ENCODE data around the gene DGKH.
"Not testable (repeated sequence)": the region's sequence is repeated elsewhere in the genome, so short reads cannot be mapped to it uniquely, and the experiment has no call there.

Gene DGKH

GRCh38 chr13:42108217-42108616, 59.8 kb downstream of the DGKH start:
- in situ Hi-C loops (cut with MboI; ENCODE audit: low sequenced_read_pairs) = loop anchor here (10.0 kb wide), 1 partner anchor 443 kb away; no protein-coding TSS in a partner anchor

GRCh38 chr13:42109957-42110356, 61.5 kb downstream of the DGKH start:
- in situ Hi-C loops (cut with MboI; ENCODE audit: low sequenced_read_pairs) = loop anchor here (10.0 kb wide), 1 partner anchor 445 kb away; no protein-coding TSS in a partner anchor

DNA sequence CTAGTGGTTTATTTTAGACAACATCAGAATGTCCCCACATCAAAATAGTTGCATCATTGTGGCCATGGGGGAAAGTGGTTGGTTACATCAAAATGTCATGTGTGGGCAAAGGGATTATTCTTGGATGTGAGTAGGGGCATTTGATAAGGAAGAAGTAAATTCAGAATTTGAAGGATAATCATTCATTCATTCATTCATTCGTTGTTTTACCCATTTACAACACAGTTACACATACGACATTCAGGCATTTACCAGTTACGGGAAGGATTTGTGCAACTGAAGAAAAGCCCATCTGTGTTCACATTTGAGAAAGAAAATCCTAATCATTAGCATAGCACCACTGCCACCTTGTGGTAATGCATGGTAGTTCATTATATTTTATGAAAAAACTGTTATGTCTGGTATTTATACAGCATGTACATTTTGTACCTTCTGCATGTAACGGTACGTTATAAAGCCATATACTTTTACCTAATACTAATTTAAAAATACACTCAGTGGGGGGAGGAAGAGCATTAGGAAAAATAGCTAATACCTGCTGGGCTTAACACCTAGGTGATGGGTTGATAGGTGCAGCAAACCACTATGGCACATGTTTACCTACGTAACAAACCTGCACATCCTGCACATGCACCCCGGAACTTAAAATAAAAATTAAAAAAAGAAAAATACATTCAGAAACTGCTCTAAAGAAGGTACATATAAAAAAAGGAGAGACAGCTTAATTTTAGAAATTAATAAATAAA, 62.1 kb downstream of the DGKH start:
- in situ Hi-C loops (cut with MboI; ENCODE audit: low sequenced_read_pairs) = no loop called here

- in situ Hi-C loops (cut with MboI; ENCODE audit: low sequenced_read_pairs) = no loop called here
Observed at GRCh38 chr13:42112864-42113263, 64.4 kb downstream of the DGKH start.

- in situ Hi-C loops (cut with MboI; ENCODE audit: low sequenced_read_pairs) = no loop called here
Observed at GRCh38 chr13:42113478-42113877, 65.0 kb downstream of the DGKH start.

GRCh38 chr13:42114278-42114677, 65.8 kb downstream of the DGKH start:
- in situ Hi-C loops (cut with MboI; ENCODE audit: low sequenced_read_pairs) = no loop called here

GRCh38 chr13:42114912-42115311, 66.5 kb downstream of the DGKH start:
- in situ Hi-C loops (cut with MboI; ENCODE audit: low sequenced_read_pairs) = no loop called here

DNA sequence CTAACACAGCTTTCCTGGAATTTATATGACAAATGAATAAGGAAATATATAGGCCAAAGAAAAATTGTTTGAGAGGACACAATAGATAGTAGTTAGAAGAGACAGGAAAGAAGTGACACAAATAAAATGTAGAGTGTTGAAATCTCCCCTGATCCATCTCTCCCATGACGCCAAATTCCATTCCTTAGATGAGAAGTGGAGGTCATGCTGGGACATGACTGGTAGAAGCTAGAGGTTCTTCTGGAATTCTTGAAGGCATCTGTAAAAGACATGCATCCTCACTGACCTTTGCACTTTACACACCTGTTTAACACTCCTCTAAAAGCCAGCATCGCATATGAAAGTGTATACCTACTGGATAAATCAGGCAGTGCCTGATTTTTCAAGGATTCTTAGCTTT, 67.8 kb downstream of the DGKH start:
- in situ Hi-C loops (cut with MboI; ENCODE audit: low sequenced_read_pairs) = no loop called here

- in situ Hi-C loops (cut with MboI; ENCODE audit: low sequenced_read_pairs) = no loop called here
Observed at GRCh38 chr13:42119041-42119440, 70.6 kb downstream of the DGKH start.

DNA sequence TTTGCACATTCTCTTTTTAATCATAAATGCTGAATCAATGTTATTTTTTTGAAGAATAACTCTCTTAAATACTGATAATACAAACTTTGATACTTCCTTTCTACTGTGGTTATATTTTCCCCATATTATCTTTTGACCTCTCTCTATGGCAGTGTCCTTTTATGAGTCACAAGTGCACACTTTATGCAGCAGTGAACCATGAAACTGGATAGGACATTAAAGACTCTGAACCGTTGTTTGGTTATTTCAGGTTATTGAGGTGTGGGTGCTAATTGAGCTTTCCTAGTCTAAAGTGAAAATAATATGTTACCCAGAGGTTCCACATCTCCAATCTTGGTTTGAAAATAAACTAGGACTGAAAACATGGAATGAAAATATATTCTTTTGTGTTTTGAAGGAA, 71.4 kb downstream of the DGKH start:
- in situ Hi-C loops (cut with MboI; ENCODE audit: low sequenced_read_pairs) = no loop called here

DNA sequence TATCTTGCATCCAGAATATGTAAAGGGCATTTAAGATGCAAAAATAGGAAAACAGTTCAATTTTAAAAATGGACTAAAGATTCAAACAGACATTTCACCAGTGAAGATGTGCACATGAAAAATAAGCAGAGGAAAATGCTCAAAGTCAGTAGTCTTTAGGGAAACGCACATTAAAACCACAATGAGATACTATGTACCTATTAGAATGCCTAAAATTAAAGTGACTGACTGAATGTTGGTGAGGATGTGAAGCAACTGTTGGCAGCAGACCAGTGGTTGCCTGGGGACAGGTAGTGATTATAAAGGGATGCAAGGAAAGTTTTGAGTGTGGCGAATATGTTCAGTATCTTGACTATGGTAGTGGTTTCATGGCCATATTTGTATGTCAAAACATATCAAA, 75.2 kb downstream of the DGKH start:
- in situ Hi-C loops (cut with MboI; ENCODE audit: low sequenced_read_pairs) = no loop called here

DNA sequence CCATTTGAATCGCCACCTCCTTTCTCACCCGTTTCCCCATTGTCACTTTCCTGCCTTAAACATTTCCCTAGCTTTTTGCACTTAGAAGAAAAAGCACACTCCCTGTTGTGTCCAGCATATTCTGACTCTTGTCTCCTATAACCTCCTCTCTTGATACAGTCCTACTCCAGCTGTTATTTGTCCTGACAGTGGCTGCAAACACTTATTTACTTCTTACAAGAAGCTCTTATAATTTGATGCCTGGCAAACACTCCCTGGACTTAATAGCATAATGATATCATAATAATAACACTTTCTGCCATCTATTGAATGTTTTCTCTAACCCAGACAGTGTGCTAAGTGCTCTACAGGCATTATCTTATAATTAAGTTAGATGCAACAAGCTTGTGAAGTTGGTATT, 76.6 kb downstream of the DGKH start:
- in situ Hi-C loops (cut with MboI; ENCODE audit: low sequenced_read_pairs) = no loop called here

DNA sequence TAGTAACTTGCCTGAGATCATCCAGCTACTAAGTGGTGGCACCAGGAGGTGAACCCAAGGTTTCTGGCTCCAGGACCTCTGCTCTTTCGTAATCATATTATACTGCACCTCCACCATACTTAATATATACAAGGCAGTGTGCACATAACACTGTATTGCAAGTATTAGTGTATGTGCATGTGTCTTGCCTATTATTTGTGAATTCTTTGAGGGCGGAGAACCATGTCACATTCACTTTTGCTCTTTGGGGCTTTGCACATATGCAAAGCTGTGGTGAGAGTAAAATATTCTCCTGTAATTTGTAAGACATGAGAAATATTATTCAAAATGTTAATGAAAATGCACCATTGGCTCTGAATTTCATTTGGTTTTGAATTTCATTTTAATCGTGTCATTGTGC, 78.6 kb downstream of the DGKH start:
- in situ Hi-C loops (cut with MboI; ENCODE audit: low sequenced_read_pairs) = no loop called here

GRCh38 chr13:42129033-42129432, 80.6 kb downstream of the DGKH start:
- in situ Hi-C loops (cut with MboI; ENCODE audit: low sequenced_read_pairs) = no loop called here

GRCh38 chr13:42136518-42136917, 88.1 kb downstream of the DGKH start:
- in situ Hi-C loops (cut with MboI; ENCODE audit: low sequenced_read_pairs) = no loop called here

DNA sequence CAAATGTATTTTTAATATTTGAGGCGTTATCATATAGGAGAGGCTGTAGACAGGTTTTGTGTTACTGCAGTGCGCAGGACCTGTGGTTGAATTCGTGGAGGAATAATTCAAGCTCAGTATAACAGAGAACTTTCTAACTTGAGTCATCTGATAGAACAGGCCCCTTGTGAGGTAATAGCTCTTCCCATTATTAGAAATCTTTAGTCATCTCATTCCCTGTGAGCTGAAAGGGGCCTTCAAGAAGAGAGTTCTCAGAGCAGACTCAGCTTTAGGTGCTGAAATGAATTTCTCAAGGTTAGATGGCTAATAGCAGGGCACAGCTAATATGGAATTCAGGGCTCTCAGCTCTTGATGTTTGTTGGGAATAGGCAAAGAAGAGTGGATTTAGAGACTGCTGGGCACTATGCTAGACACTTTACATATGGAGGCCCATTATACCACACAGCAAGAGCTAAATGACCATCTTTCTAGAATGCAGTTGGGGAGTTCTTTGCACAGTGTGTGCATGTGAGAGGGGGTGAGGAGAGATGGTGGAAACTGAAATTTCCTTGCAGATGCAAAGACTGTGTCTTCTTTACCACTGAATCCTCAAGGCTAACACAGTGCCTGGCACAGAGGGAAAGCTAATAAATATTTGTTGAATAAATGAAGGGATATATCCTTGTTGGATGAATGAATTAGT, 89.5 kb downstream of the DGKH start:
- in situ Hi-C loops (cut with MboI; ENCODE audit: low sequenced_read_pairs) = no loop called here

GRCh38 chr13:42140494-42140893, 92.0 kb downstream of the DGKH start:
- in situ Hi-C loops (cut with MboI; ENCODE audit: low sequenced_read_pairs) = no loop called here

GRCh38 chr13:42141052-42141451, 92.6 kb downstream of the DGKH start:
- in situ Hi-C loops (cut with MboI; ENCODE audit: low sequenced_read_pairs) = not testable (repeated sequence)

DNA sequence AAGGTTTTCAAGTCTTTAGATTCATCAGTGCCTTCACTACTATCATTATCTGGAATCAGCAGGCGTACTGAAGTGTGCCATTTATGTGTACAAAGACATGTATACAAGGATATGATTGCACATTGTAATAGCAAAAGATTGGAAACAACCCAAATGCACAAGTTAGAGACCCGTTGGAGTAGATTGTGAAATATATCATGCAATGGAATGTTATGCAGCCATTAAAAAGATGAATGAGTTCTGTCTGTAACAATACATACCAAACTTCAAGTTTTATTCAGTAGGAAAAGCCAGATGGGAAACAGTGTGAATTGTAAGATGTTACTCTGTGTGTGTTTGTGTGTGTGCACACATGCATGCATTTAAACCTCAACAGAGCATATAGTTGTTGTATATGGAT, 97.9 kb downstream of the DGKH start:
- in situ Hi-C loops (cut with MboI; ENCODE audit: low sequenced_read_pairs) = no loop called here

DNA sequence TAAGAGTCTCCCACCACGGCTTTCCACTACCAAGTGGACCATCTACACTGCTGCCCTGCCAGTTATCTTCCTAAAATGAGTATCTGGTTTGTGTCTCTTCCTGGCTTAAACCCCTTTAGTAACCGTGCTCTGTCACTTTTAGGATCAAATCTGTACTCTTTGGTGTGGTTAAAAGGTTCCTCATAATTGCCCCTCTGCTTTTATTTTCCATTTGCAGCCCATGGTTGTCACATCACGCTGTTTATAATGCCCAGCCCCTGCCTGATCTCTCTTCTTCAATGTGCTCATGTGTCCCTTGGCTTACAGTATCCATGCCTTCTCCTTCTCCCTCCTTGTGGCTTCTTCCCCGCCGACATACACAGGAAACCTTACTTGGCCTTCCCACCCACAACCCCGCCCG, 100.1 kb downstream of the DGKH start:
- in situ Hi-C loops (cut with MboI; ENCODE audit: low sequenced_read_pairs) = no loop called here

GRCh38 chr13:42149136-42149535, 100.7 kb downstream of the DGKH start:
- in situ Hi-C loops (cut with MboI; ENCODE audit: low sequenced_read_pairs) = no loop called here

- in situ Hi-C loops (cut with MboI; ENCODE audit: low sequenced_read_pairs) = no loop called here
Observed at GRCh38 chr13:42151781-42152180, 103.3 kb downstream of the DGKH start.
